ENCODE data around the gene CABCOCO1. TPM values are rescaled to one million over a fixed set of nuclear protein-coding genes. Genes with fewer than 3 reads are reported as not detected.

CABCOCO1 gene, protein sequence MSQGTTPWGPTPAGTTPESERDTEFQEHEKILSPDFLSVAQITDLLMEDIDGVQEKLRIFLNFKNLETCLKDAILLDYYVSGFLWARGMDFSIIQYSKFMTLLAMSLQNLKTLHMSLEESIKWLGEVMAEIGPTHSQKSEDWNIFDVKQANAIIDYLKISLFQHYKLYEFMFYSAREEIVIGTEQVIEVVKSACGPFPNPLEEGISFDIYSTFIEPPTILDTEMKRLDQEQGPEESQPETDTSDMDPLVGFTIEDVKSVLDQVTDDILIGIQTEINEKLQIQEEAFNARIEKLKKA
- total RNA-seq (2022; extraction: Qiagen RNA extraction; ENCODE audit: low read depth) = 0.21 to 0.42 TPM (median 0.29 TPM) in 5 replicates

DNA sequence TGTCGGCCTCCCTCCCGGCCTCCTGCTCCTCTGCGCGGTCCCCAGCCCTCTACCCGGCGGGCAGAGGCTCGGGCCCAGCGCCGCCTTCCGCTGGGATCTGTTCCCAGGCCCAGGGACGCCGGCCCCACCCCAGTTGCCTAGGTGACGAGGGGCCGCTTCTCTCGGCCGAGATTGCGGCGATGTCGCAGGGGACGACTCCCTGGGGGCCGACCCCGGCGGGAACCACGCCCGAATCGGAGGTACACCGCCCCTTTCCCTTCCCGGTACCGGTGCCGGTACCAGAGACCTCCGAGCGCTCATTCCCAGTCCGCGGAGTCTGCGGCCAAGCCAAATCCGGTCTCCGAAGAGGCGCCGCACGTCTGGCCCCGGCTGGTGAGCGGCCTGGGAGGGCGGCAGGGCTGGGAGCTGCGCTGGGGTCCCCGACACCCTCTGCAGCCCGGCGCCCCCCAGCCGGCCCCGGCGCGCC lies at the start of gene CABCOCO1:
Gene CABCOCO1 (plus strand): TSS at position 136 of the 466 bp plus-strand sequence. CDS start 44 bp downstream, at position 180.

Other genes with a start within 250 kb of the CABCOCO1 start
- gene TMEM26, start 209.5 kb upstream of the CABCOCO1 start, total RNA-seq (2022; extraction: Qiagen RNA extraction; ENCODE audit: low read depth) = 0.03 to 0.26 TPM (median 0.12 TPM) in 4 of 5 replicates, not detected in the other
- gene ARID5B, start 238.8 kb downstream of the CABCOCO1 start, total RNA-seq (2022; extraction: Qiagen RNA extraction; ENCODE audit: low read depth) = 1.5 to 2.4 TPM (median 1.9 TPM) in 5 replicates

Data from A549 treated with RU486 at 1 μM for 4 hours (cell line).